Neural progenitor cell (in vitro differentiated cells): Measurements from ENCODE around the gene CHST3.
"Not testable (repeated sequence)": the region's sequence is repeated elsewhere in the genome, so short reads cannot be mapped to it uniquely, and the experiment has no call there.

ENCODE experiments used
- CTCF ChIP-seq: fragments of 200-600 bp; sonication (generic); IDR thresholded peaks from 2 replicates; pipeline ENCODE4 v1.5.1; 2017; ENCODE audit warnings: antibody characterized with exemption, mild to moderate bottlenecking
- EZH2 ChIP-seq: fragments of 200-600 bp; sonication (generic); IDR thresholded peaks from 2 replicates; pipeline ENCODE4 v1.6.1; 2017; ENCODE audit warnings: antibody characterized with exemption, mild to moderate bottlenecking, moderate library complexity
- EZH2phosphoT487 ChIP-seq: fragments of 200-600 bp; sonication (generic); IDR thresholded peaks from 2 replicates; pipeline ENCODE4 v1.6.1; 2017; ENCODE audit warnings: antibody characterized with exemption

GRCh38 chr10:71967958-71968357, 3.8 kb downstream of the CHST3 start:
- TF ChIP-seq CTCF, EZH2, EZH2phosphoT487: not testable (repeated sequence)
